WTC11 (cell line): ENCODE results near the gene CYSRT1.

Experiments
- CREM ChIP-seq: sonication (generic); formaldehyde crosslinking; IDR thresholded peaks from 2 replicates; pipeline ENCODE4 v1.8.1; 2022; ENCODE audit warnings: mild to moderate bottlenecking, missing genetic modification reagents, moderate library complexity
- ETV6 ChIP-seq: sonication (generic); formaldehyde crosslinking; IDR thresholded peaks from 2 replicates; pipeline ENCODE4 v1.8.1; 2022; ENCODE audit warnings: mild to moderate bottlenecking, missing genetic modification reagents
- JUN ChIP-seq: sonication (generic); formaldehyde crosslinking; IDR thresholded peaks from 2 replicates; pipeline ENCODE4 v1.8.0; 2023; ENCODE audit warnings: mild to moderate bottlenecking, missing genetic modification reagents
- NFE2L1 ChIP-seq: sonication (generic); formaldehyde crosslinking; IDR thresholded peaks from 2 replicates; pipeline ENCODE4 v1.8.1; 2023; ENCODE audit warnings: missing genetic modification reagents
- NR2C2 ChIP-seq: sonication (generic); formaldehyde crosslinking; IDR thresholded peaks from 2 replicates; pipeline ENCODE4 v1.8.0; 2022; ENCODE audit warnings: mild to moderate bottlenecking, missing genetic modification reagents
- PRRX2 ChIP-seq: fragments of 250-450 bp; sonication (Bioruptor Pico); IDR thresholded peaks from 2 replicates; pipeline ENCODE4 v1.8.0; 2021; ENCODE audit warnings: mild to moderate bottlenecking
- SP1 ChIP-seq: sonication (generic); formaldehyde crosslinking; conservative IDR thresholded peaks from 2 replicates; pipeline ENCODE4 v1.8.1; 2022; ENCODE audit warnings: missing genetic modification reagents
- TCF7 ChIP-seq: sonication (generic); formaldehyde crosslinking; IDR thresholded peaks from 2 replicates; pipeline ENCODE4 v1.8.0; 2022; ENCODE audit warnings: mild to moderate bottlenecking, low read depth, missing genetic modification reagents, moderate library complexity
- ZBTB21 ChIP-seq: sonication (generic); formaldehyde crosslinking; IDR thresholded peaks from 2 replicates; pipeline ENCODE4 v1.8.1; 2023; ENCODE audit warnings: mild to moderate bottlenecking, missing genetic modification reagents, borderline replicate concordance
- ZNF416 ChIP-seq: fragments of 250-450 bp; sonication (Bioruptor Pico); IDR thresholded peaks from 2 replicates; pipeline ENCODE4 v1.9.0; 2021; ENCODE audit warnings: mild to moderate bottlenecking, inconsistent platforms
- TF ChIP-seq, protein P1 (sequence below): fragments of 200-600 bp; IDR thresholded peaks from 2 replicates; pipeline ENCODE4 v1.8.0; 2022; ENCODE audit warnings: antibody characterized with exemption

DNA sequence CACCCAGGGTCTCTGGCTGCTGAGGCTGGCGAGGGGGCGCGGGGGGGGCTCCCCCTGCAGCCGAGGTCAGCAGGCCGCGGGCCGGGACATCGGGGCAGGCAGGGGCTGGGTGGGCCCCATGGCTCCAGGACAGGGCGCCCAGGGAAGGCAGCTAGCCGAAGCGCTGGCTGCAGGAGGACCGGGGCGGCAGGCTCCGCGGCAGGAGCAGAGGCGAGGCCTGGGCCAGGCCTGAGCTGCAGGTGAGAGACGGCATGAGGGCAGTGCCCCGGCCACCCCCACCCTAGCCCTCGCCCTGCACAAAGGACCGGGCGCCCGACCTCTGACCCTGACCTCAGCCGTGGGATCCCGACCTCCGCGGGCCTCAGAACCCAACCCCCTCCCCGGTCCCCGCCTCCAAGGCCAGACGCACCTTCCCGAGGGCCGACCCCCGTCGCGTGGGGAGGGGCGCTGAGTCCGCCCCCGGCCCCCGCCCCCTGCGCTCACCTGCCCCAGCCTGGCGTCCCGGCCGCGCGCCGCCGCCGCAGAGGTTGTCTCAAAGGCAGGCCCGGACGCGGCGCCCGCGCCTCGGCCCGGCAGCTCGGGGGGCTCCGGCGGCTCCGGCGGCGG, 3.4 kb upstream of the CYSRT1 start:
- TF ChIP-seq, protein P1, sequence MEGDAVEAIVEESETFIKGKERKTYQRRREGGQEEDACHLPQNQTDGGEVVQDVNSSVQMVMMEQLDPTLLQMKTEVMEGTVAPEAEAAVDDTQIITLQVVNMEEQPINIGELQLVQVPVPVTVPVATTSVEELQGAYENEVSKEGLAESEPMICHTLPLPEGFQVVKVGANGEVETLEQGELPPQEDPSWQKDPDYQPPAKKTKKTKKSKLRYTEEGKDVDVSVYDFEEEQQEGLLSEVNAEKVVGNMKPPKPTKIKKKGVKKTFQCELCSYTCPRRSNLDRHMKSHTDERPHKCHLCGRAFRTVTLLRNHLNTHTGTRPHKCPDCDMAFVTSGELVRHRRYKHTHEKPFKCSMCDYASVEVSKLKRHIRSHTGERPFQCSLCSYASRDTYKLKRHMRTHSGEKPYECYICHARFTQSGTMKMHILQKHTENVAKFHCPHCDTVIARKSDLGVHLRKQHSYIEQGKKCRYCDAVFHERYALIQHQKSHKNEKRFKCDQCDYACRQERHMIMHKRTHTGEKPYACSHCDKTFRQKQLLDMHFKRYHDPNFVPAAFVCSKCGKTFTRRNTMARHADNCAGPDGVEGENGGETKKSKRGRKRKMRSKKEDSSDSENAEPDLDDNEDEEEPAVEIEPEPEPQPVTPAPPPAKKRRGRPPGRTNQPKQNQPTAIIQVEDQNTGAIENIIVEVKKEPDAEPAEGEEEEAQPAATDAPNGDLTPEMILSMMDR = no peak
- no peak for TF ChIP-seq ZBTB21
- no peak for TF ChIP-seq NR2C2 (CRISPR knock-in tag)
- TF ChIP-seq JUN (CRISPR knock-in tag) = no peak
- TF ChIP-seq ZNF416 (CRISPR knock-in tag) = no peak
- no peak for TF ChIP-seq PRRX2 (CRISPR knock-in tag)
- TF ChIP-seq ETV6 (CRISPR knock-in tag) = no peak
- no peak for TF ChIP-seq NFE2L1 (CRISPR knock-in tag)
- peak; percentile 53; the same call in 1 of the 2 replicates for TF ChIP-seq SP1 (CRISPR knock-in tag)
- TF ChIP-seq CREM (CRISPR knock-in tag) = no peak
- TF ChIP-seq TCF7 (CRISPR knock-in tag) = no peak
